Left ventricle myocardium inferior (tissue), 1 donor: ENCODE measurements around the gene TMEM170B. TPM values are rescaled to one million over a fixed set of nuclear protein-coding genes. Genes with fewer than 3 reads are reported as not detected.

Source experiments
- DNase-seq: peaks from one replicate; pipeline ENCODE4 v3.0.0-alpha.2; 2020
- H3K27ac ChIP-seq: fragments of 200-600 bp; replicated peaks from 2 replicates; pipeline ENCODE4 v1.8.0; 2021
- H3K27me3 ChIP-seq: fragments of 200-600 bp; 2 replicates; pipeline ENCODE4 v1.8.0; 2021; ENCODE audit warnings: low read depth
- H3K36me3 ChIP-seq: fragments of 200-600 bp; 2 replicates; pipeline ENCODE4 v1.8.0; 2021
- H3K4me1 ChIP-seq: fragments of 200-600 bp; 2 replicates; pipeline ENCODE4 v1.8.0; 2021
- H3K4me3 ChIP-seq: fragments of 200-600 bp; 2 replicates; pipeline ENCODE4 v1.8.0; 2021; ENCODE audit warnings: mild to moderate bottlenecking, moderate library complexity
- H3K9me3 ChIP-seq: fragments of 200-600 bp; replicated peaks from 2 replicates; pipeline ENCODE4 v1.8.0; 2021
- CTCF ChIP-seq: fragments of 200-600 bp; IDR thresholded peaks from 2 replicates; pipeline ENCODE4 v1.8.0; 2021; ENCODE audit warnings: antibody characterized with exemption, mild to moderate bottlenecking, borderline replicate concordance
- intact Hi-C: fragments of 100-400 bp; cut with micrococcal nuclease; formaldehyde crosslinking; loops from one replicate; pipeline ENCODE4 v1.11.0; 2022
- long read RNA-seq: library from polyadenylated mRNA; unstranded; transcript quantifications from one replicate; pipeline ENCODE4 v2.0.0, GENCODE V29; 2021
- total RNA-seq: library from RNA; stranded (reverse); fragmentation: NEBNext Ultra II Directional; extraction: Animal tissue kit (Norgen Biotek cat#: 25700); gene quantifications from one replicate; pipeline ENCODE4 v1.2.1, GENCODE V29; 2021
- donor health status: DM: no; HTN: yes; CAD: no; lungs with severe emphysema.

TMEM170B gene
- 4.4 TPM for total RNA-seq
- long read RNA-seq, full-length matches to known transcripts: 15 of 16 reads
- long read RNA-seq, partial matches to known transcripts: 0 of 16 reads
- long read RNA-seq, other reads (novel, unspliced or antisense): 1 of 16 reads

- Histone ChIP-seq H3K36me3 (no peaks in the 10 kb centered on the region), H3K27ac (peak within 1 kb of the TSS; percentile 85), H3K27me3 (no peaks in the 10 kb centered on the region), H3K4me1 (peaks cover 24% of the 10 kb centered on the region), H3K4me3 (peak within 1 kb of the TSS; percentile 94), H3K9me3 (no peaks in the 10 kb centered on the region)
- no peak for TF ChIP-seq CTCF
- DNase-seq: peak; percentile 95
- intact Hi-C loops: no loop called here
These were observed at the start of gene TMEM170B for GRCh38 chr6:11537229-11538051. Gene TMEM170B, plus strand, starts transcription at chr6:11537749. Its CDS starts 529 bp downstream, at chr6:11538278.

GRCh38 chr6:11490996-11491395, 46.6 kb upstream of the TMEM170B start:
- no peak for DNase-seq
- Histone ChIP-seq H3K4me1 (peaks cover 11% of the 10 kb centered on the region), H3K27me3 (no peaks in the 10 kb centered on the region), H3K4me3 (no peak overlapping the region), H3K27ac (no peak overlapping the region), H3K9me3 (no peaks in the 10 kb centered on the region), H3K36me3 (no peaks in the 10 kb centered on the region)
- no peak for TF ChIP-seq CTCF
- intact Hi-C loops: no loop called here

- no peak overlapping the region for H3K4me3 ChIP-seq
- DNase-seq: no peak
- TF ChIP-seq CTCF: no peak
- no peaks in the 10 kb centered on the region for H3K9me3 ChIP-seq
- peaks cover 13% of the 10 kb centered on the region for H3K4me1 ChIP-seq
- no peaks in the 10 kb centered on the region for H3K36me3 ChIP-seq
- intact Hi-C loops: no loop called here
- H3K27me3 ChIP-seq: no peaks in the 10 kb centered on the region
- H3K27ac ChIP-seq: no peak overlapping the region
These were observed 45.7 kb upstream of the TMEM170B start for GRCh38 chr6:11491596-11492463.

GRCh38 chr6:11492464-11493290, 44.9 kb upstream of the TMEM170B start:
- intact Hi-C loops: no loop called here
- no peak for TF ChIP-seq CTCF

GRCh38 chr6:11493974-11494373, 43.6 kb upstream of the TMEM170B start:
- no peaks in the 10 kb centered on the region for H3K9me3 ChIP-seq
- TF ChIP-seq CTCF: no peak
- intact Hi-C loops: no loop called here
- no peak overlapping the region for H3K4me3 ChIP-seq
- no peak for DNase-seq
- no peaks in the 10 kb centered on the region for H3K27me3 ChIP-seq
- no peak overlapping the region for H3K27ac ChIP-seq
- peaks cover 13% of the 10 kb centered on the region for H3K4me1 ChIP-seq
- H3K36me3 ChIP-seq: no peaks in the 10 kb centered on the region

More at GRCh38 chr6:11492464-11493290, 44.9 kb upstream of the TMEM170B start:
- Histone ChIP-seq H3K36me3 (no peaks in the 10 kb centered on the region), H3K9me3 (no peaks in the 10 kb centered on the region), H3K27me3 (no peaks in the 10 kb centered on the region), H3K4me1 (peaks cover 13% of the 10 kb centered on the region), H3K27ac (no peak overlapping the region), H3K4me3 (no peak overlapping the region)
- DNase-seq: no peak
